Embryonic facial prominence (tissue), 1 donor: ENCODE data around the gene FAHD2A.
"Not testable (repeated sequence)": the region's sequence is repeated elsewhere in the genome, so short reads cannot be mapped to it uniquely, and the experiment has no call there.

ENCODE experiments used
- DNase-seq: peaks from one replicate; pipeline ENCODE4 v3.0.0-alpha.2; 2016; ENCODE audit errors: extremely low spot score

The FAHD2A gene

GRCh38 chr2:95434507-95435076 is 32.1 kb downstream of the FAHD2A start:
- DNase-seq, result not testable (repeated sequence)

- DNase-seq, result not testable (repeated sequence)
Observed at GRCh38 chr2:95435162-95435871, 32.8 kb downstream of the FAHD2A start.

GRCh38 chr2:95435872-95436209 is 33.3 kb downstream of the FAHD2A start:
- DNase-seq, result not testable (repeated sequence)

GRCh38 chr2:95442474-95443099 is 40.1 kb downstream of the FAHD2A start:
- DNase-seq, result not testable (repeated sequence)

DNA sequence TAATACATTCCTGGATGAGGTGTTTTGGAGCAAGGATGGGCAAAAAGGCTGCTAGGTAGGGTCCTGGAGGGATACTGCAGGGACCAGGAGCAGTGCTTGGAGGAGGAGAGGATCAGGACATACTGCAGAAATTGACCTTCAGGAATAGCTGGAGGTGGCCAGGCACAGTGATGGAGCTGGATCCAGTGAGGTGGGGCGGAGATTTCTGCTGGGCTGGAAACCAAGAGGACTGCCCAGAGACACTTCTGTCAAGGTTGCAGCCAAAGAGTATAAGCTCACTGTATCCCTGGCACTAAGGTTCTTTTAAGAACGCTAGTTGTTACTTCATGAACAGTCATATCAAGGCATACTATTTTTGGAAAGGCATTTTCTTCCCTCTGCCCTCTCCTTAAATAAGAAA is 42.8 kb downstream of the FAHD2A start:
- not testable (repeated sequence) for DNase-seq

DNA sequence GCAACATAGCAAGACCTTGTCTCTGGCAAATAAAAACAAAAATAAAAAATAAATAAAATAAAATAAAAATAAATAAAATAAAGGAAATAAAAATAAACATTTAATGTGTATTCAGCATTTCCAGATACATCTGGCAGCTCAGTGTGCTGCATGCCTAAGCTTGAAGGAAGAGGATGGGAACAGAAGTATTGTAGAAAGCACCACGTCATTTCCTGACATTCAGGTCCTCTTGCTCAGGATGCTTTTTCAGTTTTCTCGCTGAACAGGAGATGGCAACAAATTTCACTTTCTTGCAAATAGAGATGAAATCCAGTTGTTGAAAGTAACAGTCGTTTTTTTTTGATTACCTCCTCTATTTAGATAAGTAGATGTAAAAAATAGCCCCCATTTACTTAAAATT is 60.8 kb downstream of the FAHD2A start:
- DNase-seq, result not testable (repeated sequence)
